Measurements from ENCODE around the gene FAM107B.

The FAM107B gene

GRCh38 chr10:14543046-14543903 is 231.4 kb downstream of the FAM107B start:
- peaks cover 7% of the 10 kb centered on the region for H3K4me1 ChIP-seq (ENCODE audit: insufficient read depth, low read length)
- H3K4me3 ChIP-seq (ENCODE audit: low read depth in 1 of 2, low read length in 2 of 2) = no peak overlapping the region
- H3K9me3 ChIP-seq (ENCODE audit: low read length) = no peaks in the 10 kb centered on the region
- H3K27me3 ChIP-seq (ENCODE audit: control insufficient read depth in 1 of 2, insufficient read depth in 2 of 2, low read length in 2 of 2) = no peaks in the 10 kb centered on the region
- H3K27ac ChIP-seq (ENCODE audit: low read depth, low read length) = no peak overlapping the region
- H3K36me3 ChIP-seq (ENCODE audit: insufficient read depth, low read length) = no peaks in the 10 kb centered on the region
- H3K9ac ChIP-seq (ENCODE audit: low read length) = no peak overlapping the region

GRCh38 chr10:14541379-14541778 is 233.3 kb downstream of the FAM107B start:
- Histone ChIP-seq H3K4me1 (ENCODE audit: insufficient read depth, low read length) (peaks cover 7% of the 10 kb centered on the region), H3K4me3 (ENCODE audit: low read depth in 1 of 2, low read length in 2 of 2) (no peak overlapping the region), H3K9me3 (ENCODE audit: low read length) (no peaks in the 10 kb centered on the region), H3K36me3 (ENCODE audit: insufficient read depth, low read length) (no peaks in the 10 kb centered on the region), H3K27ac (ENCODE audit: low read depth, low read length) (no peak overlapping the region), H3K9ac (ENCODE audit: low read length) (no peak overlapping the region), H3K27me3 (ENCODE audit: control insufficient read depth in 1 of 2, insufficient read depth in 2 of 2, low read length in 2 of 2) (no peaks in the 10 kb centered on the region)

GRCh38 chr10:14540611-14541010 is 234.1 kb downstream of the FAM107B start:
- Histone ChIP-seq H3K36me3 (ENCODE audit: insufficient read depth, low read length) (no peaks in the 10 kb centered on the region), H3K27ac (ENCODE audit: low read depth, low read length) (no peak overlapping the region), H3K4me3 (ENCODE audit: low read depth in 1 of 2, low read length in 2 of 2) (no peak overlapping the region), H3K4me1 (ENCODE audit: insufficient read depth, low read length) (peaks cover 3% of the 10 kb centered on the region), H3K9me3 (ENCODE audit: low read length) (no peaks in the 10 kb centered on the region), H3K9ac (ENCODE audit: low read length) (no peak overlapping the region), H3K27me3 (ENCODE audit: control insufficient read depth in 1 of 2, insufficient read depth in 2 of 2, low read length in 2 of 2) (no peaks in the 10 kb centered on the region)

GRCh38 chr10:14540062-14540461 is 234.6 kb downstream of the FAM107B start:
- Histone ChIP-seq H3K27ac (ENCODE audit: low read depth, low read length) (no peak overlapping the region), H3K36me3 (ENCODE audit: insufficient read depth, low read length) (no peaks in the 10 kb centered on the region), H3K9me3 (ENCODE audit: low read length) (no peaks in the 10 kb centered on the region), H3K9ac (ENCODE audit: low read length) (no peak overlapping the region), H3K4me3 (ENCODE audit: low read depth in 1 of 2, low read length in 2 of 2) (no peak overlapping the region), H3K4me1 (ENCODE audit: insufficient read depth, low read length) (no peaks in the 10 kb centered on the region), H3K27me3 (ENCODE audit: control insufficient read depth in 1 of 2, insufficient read depth in 2 of 2, low read length in 2 of 2) (no peaks in the 10 kb centered on the region)

- Histone ChIP-seq H3K9ac (ENCODE audit: low read length) (no peak overlapping the region), H3K9me3 (ENCODE audit: low read length) (no peaks in the 10 kb centered on the region), H3K4me3 (ENCODE audit: low read depth in 1 of 2, low read length in 2 of 2) (no peak overlapping the region), H3K27me3 (ENCODE audit: control insufficient read depth in 1 of 2, insufficient read depth in 2 of 2, low read length in 2 of 2) (no peaks in the 10 kb centered on the region), H3K27ac (ENCODE audit: low read depth, low read length) (no peak overlapping the region), H3K4me1 (ENCODE audit: insufficient read depth, low read length) (no peaks in the 10 kb centered on the region), H3K36me3 (ENCODE audit: insufficient read depth, low read length) (no peaks in the 10 kb centered on the region)
Measured at GRCh38 chr10:14539176-14539575, 235.5 kb downstream of the FAM107B start.

- no peak overlapping the region for H3K27ac ChIP-seq (ENCODE audit: low read depth, low read length)
- no peak overlapping the region for H3K9ac ChIP-seq (ENCODE audit: low read length)
- H3K9me3 ChIP-seq (ENCODE audit: low read length) = no peaks in the 10 kb centered on the region
- H3K4me3 ChIP-seq (ENCODE audit: low read depth in 1 of 2, low read length in 2 of 2) = no peak overlapping the region
- peaks cover 4% of the 10 kb centered on the region for H3K36me3 ChIP-seq (ENCODE audit: insufficient read depth, low read length)
- H3K4me1 ChIP-seq (ENCODE audit: insufficient read depth, low read length) = no peaks in the 10 kb centered on the region
- H3K27me3 ChIP-seq (ENCODE audit: control insufficient read depth in 1 of 2, insufficient read depth in 2 of 2, low read length in 2 of 2) = no peaks in the 10 kb centered on the region
Measured at GRCh38 chr10:14536241-14537213, 238.2 kb downstream of the FAM107B start.

GRCh38 chr10:14535457-14536130 is 239.1 kb downstream of the FAM107B start:
- Histone ChIP-seq H3K4me1 (ENCODE audit: insufficient read depth, low read length) (no peaks in the 10 kb centered on the region), H3K4me3 (ENCODE audit: low read depth in 1 of 2, low read length in 2 of 2) (no peak overlapping the region), H3K27ac (ENCODE audit: low read depth, low read length) (no peak overlapping the region), H3K9me3 (ENCODE audit: low read length) (no peaks in the 10 kb centered on the region), H3K27me3 (ENCODE audit: control insufficient read depth in 1 of 2, insufficient read depth in 2 of 2, low read length in 2 of 2) (no peaks in the 10 kb centered on the region), H3K9ac (ENCODE audit: low read length) (no peak overlapping the region), H3K36me3 (ENCODE audit: insufficient read depth, low read length) (peaks cover 4% of the 10 kb centered on the region)

- H3K4me1 ChIP-seq (ENCODE audit: insufficient read depth, low read length) = no peaks in the 10 kb centered on the region
- H3K4me3 ChIP-seq (ENCODE audit: low read depth in 1 of 2, low read length in 2 of 2) = no peak overlapping the region
- H3K9ac ChIP-seq (ENCODE audit: low read length) = no peak overlapping the region
- no peaks in the 10 kb centered on the region for H3K9me3 ChIP-seq (ENCODE audit: low read length)
- no peak overlapping the region for H3K27ac ChIP-seq (ENCODE audit: low read depth, low read length)
- H3K27me3 ChIP-seq (ENCODE audit: control insufficient read depth in 1 of 2, insufficient read depth in 2 of 2, low read length in 2 of 2) = no peaks in the 10 kb centered on the region
- H3K36me3 ChIP-seq (ENCODE audit: insufficient read depth, low read length) = peaks cover 7% of the 10 kb centered on the region
Measured at GRCh38 chr10:14534152-14534551, 240.5 kb downstream of the FAM107B start.

GRCh38 chr10:14533295-14533694 is 241.4 kb downstream of the FAM107B start:
- Histone ChIP-seq H3K27ac (ENCODE audit: low read depth, low read length) (no peak overlapping the region), H3K9ac (ENCODE audit: low read length) (no peak overlapping the region), H3K4me1 (ENCODE audit: insufficient read depth, low read length) (no peaks in the 10 kb centered on the region)

GRCh38 chr10:14532473-14533251 is 242.0 kb downstream of the FAM107B start:
- no peak overlapping the region for H3K4me3 ChIP-seq (ENCODE audit: low read depth in 1 of 2, low read length in 2 of 2)
- H3K27me3 ChIP-seq (ENCODE audit: control insufficient read depth in 1 of 2, insufficient read depth in 2 of 2, low read length in 2 of 2) = no peaks in the 10 kb centered on the region
- H3K36me3 ChIP-seq (ENCODE audit: insufficient read depth, low read length) = peaks cover 14% of the 10 kb centered on the region
- H3K4me1 ChIP-seq (ENCODE audit: insufficient read depth, low read length) = no peaks in the 10 kb centered on the region
- no peak overlapping the region for H3K27ac ChIP-seq (ENCODE audit: low read depth, low read length)
- H3K9me3 ChIP-seq (ENCODE audit: low read length) = no peaks in the 10 kb centered on the region
- no peak overlapping the region for H3K9ac ChIP-seq (ENCODE audit: low read length)

More at GRCh38 chr10:14533295-14533694, 241.4 kb downstream of the FAM107B start:
- Histone ChIP-seq H3K36me3 (ENCODE audit: insufficient read depth, low read length) (peaks cover 14% of the 10 kb centered on the region), H3K9me3 (ENCODE audit: low read length) (no peaks in the 10 kb centered on the region), H3K27me3 (ENCODE audit: control insufficient read depth in 1 of 2, insufficient read depth in 2 of 2, low read length in 2 of 2) (no peaks in the 10 kb centered on the region), H3K4me3 (ENCODE audit: low read depth in 1 of 2, low read length in 2 of 2) (no peak overlapping the region)

Measured in muscle layer of colon (tissue), 2 donors.